Hepatocyte (in vitro differentiated cells): ENCODE data around the gene RTBDN. TPM values are rescaled to one million over a fixed set of nuclear protein-coding genes. Genes with fewer than 3 reads are reported as not detected.

Source experiments
- DNase-seq: peaks from one replicate; pipeline ENCODE4 v3.0.0-alpha.2; 2016; ENCODE audit warnings: low spot score
- H2AFZ ChIP-seq: fragments of 200-600 bp; sonication (generic); 2 replicates; pipeline ENCODE4 v1.6.0; 2016; ENCODE audit warnings: antibody characterized with exemption, mild to moderate bottlenecking
- H3K27ac ChIP-seq: fragments of 200-600 bp; sonication (generic); 2 replicates; pipeline ENCODE4 v1.5.1; 2016; ENCODE audit warnings: mild to moderate bottlenecking
- H3K27me3 ChIP-seq: fragments of 200-600 bp; sonication (generic); 2 replicates; pipeline ENCODE4 v1.6.1; 2016
- H3K36me3 ChIP-seq: fragments of 200-600 bp; sonication (generic); replicated peaks from 2 replicates; pipeline ENCODE4 v1.5.1; 2016; ENCODE audit warnings: low read depth; ENCODE audit not compliant: insufficient read depth
- H3K4me1 ChIP-seq: fragments of 200-600 bp; sonication (generic); 2 replicates; pipeline ENCODE4 v1.5.1; 2016; ENCODE audit warnings: mild to moderate bottlenecking, moderate library complexity; ENCODE audit not compliant: insufficient read depth
- H3K4me2 ChIP-seq: fragments of 200-600 bp; sonication (generic); 2 replicates; pipeline ENCODE4 v1.6.0; 2016
- H3K4me3 ChIP-seq: fragments of 200-600 bp; sonication (generic); 2 replicates; pipeline ENCODE4 v1.5.1; 2016; ENCODE audit warnings: mild to moderate bottlenecking
- H3K79me2 ChIP-seq: fragments of 200-600 bp; sonication (generic); 2 replicates; pipeline ENCODE4 v1.6.0; 2017; ENCODE audit warnings: mild to moderate bottlenecking
- H3K9me2 ChIP-seq: fragments of 200-600 bp; sonication (generic); replicated peaks from 2 replicates; pipeline ENCODE4 v1.6.0; 2017; ENCODE audit warnings: mild to moderate bottlenecking; ENCODE audit not compliant: insufficient read depth
- H3K9me3 ChIP-seq: fragments of 200-600 bp; sonication (generic); 2 replicates; pipeline ENCODE4 v1.5.1; 2016; ENCODE audit warnings: low read depth, mild to moderate bottlenecking
- H4K20me1 ChIP-seq: fragments of 200-600 bp; sonication (generic); 2 replicates; pipeline ENCODE4 v1.6.0; 2016; ENCODE audit warnings: mild to moderate bottlenecking; ENCODE audit not compliant: insufficient read depth, poor library complexity, severe bottlenecking
- CTCF ChIP-seq: fragments of 200-600 bp; sonication (generic); IDR thresholded peaks from 2 replicates; pipeline ENCODE4 v1.5.1; 2016; ENCODE audit warnings: antibody characterized with exemption, mild to moderate bottlenecking; ENCODE audit not compliant: poor library complexity
- EZH2 ChIP-seq: fragments of 200-600 bp; sonication (generic); IDR thresholded peaks from 2 replicates; pipeline ENCODE4 v1.6.1; 2016; ENCODE audit warnings: antibody characterized with exemption, mild to moderate bottlenecking, borderline replicate concordance
- EZH2phosphoT487 ChIP-seq: fragments of 200-600 bp; sonication (generic); IDR thresholded peaks from one replicate; pipeline ENCODE4 v1.6.1; 2018; ENCODE audit warnings: antibody characterized with exemption, mild to moderate bottlenecking, low read depth, moderate library complexity; ENCODE audit not compliant: unreplicated experiment, severe bottlenecking
- WGBS: methylation state at CpG from one replicate; pipeline ENCODE4 v1.1.6; 2016; ENCODE audit warnings: low lambda C conversion rate; ENCODE audit errors: missing lambda C conversion rate; 5-methylcytosine and 5-hydroxymethylcytosine counted together
- polyA plus RNA-seq: library from polyadenylated mRNA; unstranded; fragments of >200 nt; fragmentation: Nextera tagmentation; extraction: Ambion mirVana; gene quantifications from 2 replicates; pipeline ENCODE4 v1.2.1, GENCODE V29; 2016
- total RNA-seq: library from RNA; depleted of rRNA; stranded (reverse); fragments of >200 nt; gene quantifications from 2 replicates; pipeline ENCODE4 v1.2.3, GENCODE V29; 2014

RTBDN gene
- total and polyA plus RNA-seq, 2 experiments from 2014 or later, result not detected

GRCh38 chr19:12791345-12792050 lies 42.9 kb downstream of the RTBDN start, which contains the start of gene JUNB:
Gene JUNB (plus strand): TSS chr19:12791486. CDS start chr19:12791772, 286 bp downstream.
- 2% methylated on average over 53 of the region's 73 CpGs for WGBS
- TF ChIP-seq EZH2 (no peak), EZH2phosphoT487 (no peak), CTCF (no peak)

GRCh38 chr19:12790628-12791344 lies 43.6 kb downstream of the RTBDN start:
- Histone ChIP-seq H3K79me2 (peaks cover 18% of the 10 kb centered on the region), H3K9me2 (no peaks in the 10 kb centered on the region), H3K4me2 (peak overlapping the region; percentile 84), H3K27ac (peak overlapping the region; percentile 99), H4K20me1 (peaks cover 10% of the 10 kb centered on the region), H2AFZ (no peak overlapping the region), H3K9me3 (no peaks in the 10 kb centered on the region), H3K27me3 (no peaks in the 10 kb centered on the region), H3K4me1 (peaks cover 42% of the 10 kb centered on the region), H3K36me3 (no peaks in the 10 kb centered on the region), H3K4me3 (peak overlapping the region; percentile 0)
- WGBS, result 12% methylated on average over 18 of the region's 22 CpGs
- DNase-seq, result no peak
- no peak for TF ChIP-seq EZH2
- no peak for TF ChIP-seq CTCF
- TF ChIP-seq EZH2phosphoT487, result no peak

More at GRCh38 chr19:12791345-12792050, 42.9 kb downstream of the RTBDN start, which contains the start of gene JUNB:
- peak within 1 kb of the TSS; percentile 99 for H3K27ac ChIP-seq
- H3K4me2 ChIP-seq, result peak within 1 kb of the TSS; percentile 84
- DNase-seq, result peak; percentile 98
- no peaks in the 10 kb centered on the region for H3K27me3 ChIP-seq
- no peak within 1 kb of the TSS for H2AFZ ChIP-seq
- no peaks in the 10 kb centered on the region for H3K9me3 ChIP-seq
- H3K9me2 ChIP-seq, result no peaks in the 10 kb centered on the region
- H3K4me3 ChIP-seq, result peak within 1 kb of the TSS; percentile 94
- H3K36me3 ChIP-seq, result no peaks in the 10 kb centered on the region
- H3K79me2 ChIP-seq, result peaks cover 18% of the 10 kb centered on the region
- peaks cover 10% of the 10 kb centered on the region for H4K20me1 ChIP-seq
- peaks cover 41% of the 10 kb centered on the region for H3K4me1 ChIP-seq

- H2AFZ ChIP-seq, result no peak overlapping the region
- H3K4me3 ChIP-seq, result peak overlapping the region; percentile 0
- peaks cover 10% of the 10 kb centered on the region for H4K20me1 ChIP-seq
- no peaks in the 10 kb centered on the region for H3K9me2 ChIP-seq
- peaks cover 47% of the 10 kb centered on the region for H3K4me1 ChIP-seq
- H3K9me3 ChIP-seq, result no peaks in the 10 kb centered on the region
- H3K79me2 ChIP-seq, result peaks cover 18% of the 10 kb centered on the region
- no peaks in the 10 kb centered on the region for H3K27me3 ChIP-seq
- TF ChIP-seq CTCF (no peak), EZH2phosphoT487 (no peak), EZH2 (no peak)
- H3K27ac ChIP-seq, result peak overlapping the region; percentile 99
- no peaks in the 10 kb centered on the region for H3K36me3 ChIP-seq
- DNase-seq, result peak; percentile 98
- WGBS, result under 1% methylated on average over 42 of the region's 56 CpGs
- H3K4me2 ChIP-seq, result peak overlapping the region; percentile 84
These were observed 44.3 kb downstream of the RTBDN start for GRCh38 chr19:12789904-12790619.
